Caco-2 (cell line): Measurements from ENCODE around the gene RAB1B. TPM values are rescaled to one million over a fixed set of nuclear protein-coding genes. Genes with fewer than 3 reads are reported as not detected.

Experiments
- BruUV-seq: library from RNA; stranded (reverse); fragments of 400-500 nt; replicated peaks from 2 replicates; lab custom pipeline; 2021; lab: Mats Ljungman, UMichigan
- CTCF ChIA-PET: fragments of 300-600 bp; sonication (Branson Sonifier 250); formaldehyde crosslinking; loops from one replicate; lab custom pipeline; 2022; ENCODE audit warnings: antibody characterized with exemption; lab: Charles Lee
- POLR2A ChIA-PET: fragments of 300-600 bp; sonication (Branson Sonifier 250); formaldehyde crosslinking; loops from one replicate; lab custom pipeline; 2022; ENCODE audit warnings: antibody characterized with exemption; lab: Charles Lee
- DNase-seq, 2 experiments: peaks; one replicate each; pipeline versions ENCODE4 v3.0.0 to v3.0.0-alpha.2; 2020 to 2022
- H3K27me3 ChIP-seq: replicated peaks from 2 replicates; pipeline ENCODE4 v1.6.0; 2011; ENCODE audit warnings: low read length; ENCODE audit not compliant: control insufficient read depth, insufficient read depth
- H3K36me3 ChIP-seq: 2 replicates; pipeline ENCODE4 v1.5.1; 2011; ENCODE audit warnings: low read length; ENCODE audit not compliant: control insufficient read depth, insufficient read depth
- H3K4me1 ChIP-seq: fragments of 250-450 bp; sonication (Bioruptor Pico); 2 replicates; pipeline ENCODE4 v1.5.1; 2020; ENCODE audit warnings: mild to moderate bottlenecking
- H3K4me3 ChIP-seq: 2 replicates; pipeline ENCODE4 v1.5.1; 2011; ENCODE audit warnings: low read depth, mild to moderate bottlenecking, control low read depth, low read length
- H3K9me3 ChIP-seq: fragments of 250-450 bp; sonication (Bioruptor Pico); 2 replicates; pipeline ENCODE4 v1.5.1; 2020; ENCODE audit warnings: mild to moderate bottlenecking, moderate library complexity
- H3K27ac Mint-ChIP-seq: one replicate; pipeline ENCODE4 v1.8.0; 2022; ENCODE audit warnings: mixed read lengths; ENCODE audit not compliant: unreplicated experiment
- H3K27me3 Mint-ChIP-seq: one replicate; pipeline ENCODE4 v1.8.0; 2022; ENCODE audit warnings: mixed read lengths; ENCODE audit not compliant: insufficient read depth, unreplicated experiment
- H3K36me3 Mint-ChIP-seq: one replicate; pipeline ENCODE4 v1.8.0; 2022; ENCODE audit warnings: mild to moderate bottlenecking, mixed read lengths; ENCODE audit not compliant: insufficient read depth, unreplicated experiment
- H3K4me1 Mint-ChIP-seq: one replicate; pipeline ENCODE4 v1.8.0; 2022; ENCODE audit warnings: low read depth, mixed read lengths; ENCODE audit not compliant: unreplicated experiment
- H3K4me3 Mint-ChIP-seq: one replicate; pipeline ENCODE4 v1.8.0; 2022; ENCODE audit warnings: mild to moderate bottlenecking, moderate library complexity, mixed read lengths; ENCODE audit not compliant: unreplicated experiment
- H3K9me3 Mint-ChIP-seq: one replicate; pipeline ENCODE4 v1.8.0; 2022; ENCODE audit warnings: mixed read lengths; ENCODE audit not compliant: unreplicated experiment
- CTCF ChIP-seq, 2 experiments: fragments of 200-600 bp in 1 of 2; IDR thresholded peaks; 1 replicate in 1 of 2; 2 replicates in 1 of 2; pipeline versions ENCODE4 v1.5.1 to v1.8.0; 2011 to 2022; ENCODE audit warnings: antibody characterized with exemption in 1 of 2, control low read depth in 1 of 2, inconsistent platforms in 1 of 2, low read depth in 1 of 2, low read length in 1 of 2, mild to moderate bottlenecking in 1 of 2, moderate library complexity in 1 of 2; ENCODE audit not compliant: insufficient read depth in 1 of 2, severe bottlenecking in 1 of 2, unreplicated experiment in 1 of 2
- intact Hi-C: fragments of 100-400 bp; cut with micrococcal nuclease; formaldehyde crosslinking; loops from one replicate; pipeline ENCODE4 v1.10.0; 2022; ENCODE audit not compliant: unreplicated experiment
- total RNA-seq: library from RNA; stranded (reverse); gene quantifications from 2 replicates; pipeline ENCODE4 v1.2.3, GENCODE V29; 2022

Gene RAB1B
- total RNA-seq, 1 experiment from 2014 or later: 132 TPM

- no peak overlapping the region for H3K4me3 Mint-ChIP-seq
- peaks cover 57% of the 10 kb centered on the region for H3K36me3 Mint-ChIP-seq
- peak overlapping the region; percentile 47 for H3K27ac Mint-ChIP-seq
- no peaks in the 10 kb centered on the region for H3K27me3 Mint-ChIP-seq
- H3K4me1 Mint-ChIP-seq: peaks cover 18% of the 10 kb centered on the region
- Histone ChIP-seq H3K36me3 (no peaks in the 10 kb centered on the region; the same call in 1 of the 2 replicates), H3K4me1 (peaks cover 9% of the 10 kb centered on the region; the same call in 1 of the 2 replicates), H3K4me3 (no peak overlapping the region), H3K27me3 (no peaks in the 10 kb centered on the region), H3K9me3 (no peaks in the 10 kb centered on the region)
- no peaks in the 10 kb centered on the region for H3K9me3 Mint-ChIP-seq
- TF ChIP-seq CTCF (IDR thresholded peaks at IDR 0.05; ENCODE audit: insufficient read depth in 1 of 2, low read depth in 1 of 2, low read length in 1 of 2, severe bottlenecking in 1 of 2, unreplicated experiment in 1 of 2): no peak
- BruUV-seq: no TSS peak
- intact Hi-C loops: loop anchor here (1.0 kb wide), 1 partner anchor 37 kb away; no protein-coding TSS in a partner anchor
- ChIA-PET POLR2A (interaction anchor here (1.4 kb wide), 1 partner anchor 90 kb away, joined by 3 read pairs; no protein-coding TSS in a partner anchor), CTCF (interaction anchor here (0.6 to 1.4 kb wide), 13 partner anchors 15 to 394 kb away, joined by 3 to 9 read pairs (median 4); partner anchors contain the start of genes RAB1B, SF3B2 and YIF1A)
- peak in 1 of 2 experiments; percentile 32 for DNase-seq
Observed at GRCh38 chr11:66221726-66222236, 46.7 kb upstream of the RAB1B start.

- Histone ChIP-seq H3K9me3 (no peaks in the 10 kb centered on the region), H3K4me1 (peaks cover 9% of the 10 kb centered on the region; the same call in 1 of the 2 replicates), H3K36me3 (no peaks in the 10 kb centered on the region; the same call in 1 of the 2 replicates), H3K4me3 (no peak overlapping the region), H3K27me3 (no peaks in the 10 kb centered on the region)
- CTCF ChIA-PET: interaction anchor here (0.5 to 1.4 kb wide), 19 partner anchors 10 to 395 kb away, joined by 3 to 14 read pairs (median 4); partner anchors contain the start of genes RAB1B, SF3B2 and YIF1A
- TF ChIP-seq CTCF (IDR thresholded peaks at IDR 0.05; ENCODE audit: insufficient read depth in 1 of 2, low read depth in 1 of 2, low read length in 1 of 2, severe bottlenecking in 1 of 2, unreplicated experiment in 1 of 2): peak; percentile 99 to 100
- Mint-ChIP-seq H3K27ac (peak overlapping the region; percentile 47), H3K27me3 (no peaks in the 10 kb centered on the region), H3K4me1 (peaks cover 18% of the 10 kb centered on the region), H3K9me3 (no peaks in the 10 kb centered on the region), H3K36me3 (peaks cover 57% of the 10 kb centered on the region), H3K4me3 (no peak overlapping the region)
- BruUV-seq: no TSS peak
- POLR2A ChIA-PET: interaction anchor here (0.6 to 1.4 kb wide), 3 partner anchors 25 to 90 kb away, joined by 3 to 14 read pairs (median 3); no protein-coding TSS in a partner anchor
- DNase-seq: peak; percentile 90 to 92
- intact Hi-C loops: loop anchor here (1.0 kb wide), 1 partner anchor 36 kb away; no protein-coding TSS in a partner anchor
Observed at GRCh38 chr11:66222358-66223149, 45.9 kb upstream of the RAB1B start.

GRCh38 chr11:66224226-66224855 is 44.1 kb upstream of the RAB1B start:
- Histone ChIP-seq H3K4me3 (no peak overlapping the region), H3K9me3 (no peaks in the 10 kb centered on the region), H3K27me3 (no peaks in the 10 kb centered on the region), H3K36me3 (no peaks in the 10 kb centered on the region), H3K4me1 (peaks cover 9% of the 10 kb centered on the region; the same call in 1 of the 2 replicates)
- no peak for TF ChIP-seq CTCF (IDR thresholded peaks at IDR 0.05; ENCODE audit: insufficient read depth in 1 of 2, low read depth in 1 of 2, low read length in 1 of 2, severe bottlenecking in 1 of 2, unreplicated experiment in 1 of 2)
- ChIA-PET CTCF (no interaction called here), POLR2A (no interaction called here)
- Mint-ChIP-seq H3K27ac (no peak overlapping the region), H3K9me3 (no peaks in the 10 kb centered on the region), H3K4me3 (no peak overlapping the region), H3K36me3 (peaks cover 59% of the 10 kb centered on the region), H3K27me3 (no peaks in the 10 kb centered on the region), H3K4me1 (peaks cover 12% of the 10 kb centered on the region)
- no peak for DNase-seq
- BruUV-seq: no TSS peak
- intact Hi-C loops: no loop called here
